CD4-positive, alpha-beta memory T cell (primary cell): ENCODE measurements around the gene LRPAP1. TPM values are rescaled to one million over a fixed set of nuclear protein-coding genes. Genes with fewer than 3 reads are reported as not detected.
A peak's percentile ranks its signal among the peaks of the same experiment; 100 is the strongest.

Experiments
- CTCF ChIA-PET: fragments of 350-600 bp; sonication (Branson Sonifier 250); formaldehyde crosslinking; loops from one replicate; lab custom pipeline; 2021; ENCODE audit warnings: inconsistent platforms; ENCODE audit not compliant: partially characterized antibody; lab: Charles Lee
- POLR2A ChIA-PET: fragments of 350-600 bp; sonication (Branson Sonifier 250); formaldehyde crosslinking; loops from one replicate; lab custom pipeline; 2021; ENCODE audit not compliant: partially characterized antibody; lab: Charles Lee
- DNase-seq, 5 donors: peaks; one replicate each; pipeline versions ENCODE4 v3.0.0 to v3.0.0-alpha.2; 2020 to 2022; ENCODE audit warnings: mixed read lengths in 1 of 5
- H3K27ac ChIP-seq: one replicate; pipeline ENCODE4 v1.7.0; 2013; ENCODE audit warnings: low read depth, low read length
- H3K27me3 ChIP-seq: 2 replicates; pipeline ENCODE4 v1.7.0; 2013; ENCODE audit warnings: mild to moderate bottlenecking, low read length, moderate library complexity; ENCODE audit not compliant: insufficient read depth
- H3K36me3 ChIP-seq: 2 replicates; pipeline ENCODE4 v1.7.0; 2013; ENCODE audit warnings: mild to moderate bottlenecking, low read length, moderate library complexity; ENCODE audit not compliant: insufficient read depth
- H3K4me1 ChIP-seq: 2 replicates; pipeline ENCODE4 v1.7.0; 2013; ENCODE audit warnings: mild to moderate bottlenecking, low read length, moderate library complexity; ENCODE audit not compliant: insufficient read depth
- H3K4me3 ChIP-seq, 2 donors: one replicate each; pipeline ENCODE4 v1.7.0; 2013; ENCODE audit warnings: low read length in 2 of 2, mild to moderate bottlenecking in 1 of 2
- H3K9me3 ChIP-seq, 2 donors: one replicate each; pipeline ENCODE4 v1.7.0; 2013; ENCODE audit warnings: low read length in 2 of 2, control low read depth in 1 of 2; ENCODE audit not compliant: control insufficient read depth in 1 of 2
- H3K27ac Mint-ChIP-seq, 7 donors: one replicate each; pipeline ENCODE4 v1.8.0; 2020 to 2021; ENCODE audit warnings: mixed read lengths in 7 of 7, mild to moderate bottlenecking in 6 of 7, inconsistent platforms in 3 of 7, moderate library complexity in 3 of 7
- H3K27me3 Mint-ChIP-seq, 2 donors: one replicate each; pipeline ENCODE4 v1.8.0; 2020 to 2021; ENCODE audit warnings: mixed read lengths in 2 of 2
- H3K36me3 Mint-ChIP-seq, 2 donors: one replicate each; pipeline ENCODE4 v1.8.0; 2020 to 2021; ENCODE audit warnings: mixed read lengths in 2 of 2, inconsistent platforms in 1 of 2, mild to moderate bottlenecking in 1 of 2
- H3K4me1 Mint-ChIP-seq, 4 donors: one replicate each; pipeline ENCODE4 v1.8.0; 2020 to 2021; ENCODE audit warnings: mixed read lengths in 4 of 4, mild to moderate bottlenecking in 1 of 4
- H3K4me3 Mint-ChIP-seq, 8 donors: one replicate each; pipeline ENCODE4 v1.8.0; 2020 to 2021; ENCODE audit warnings: mixed read lengths in 8 of 8, mild to moderate bottlenecking in 7 of 8, moderate library complexity in 6 of 8, inconsistent platforms in 3 of 8
- H3K9me3 Mint-ChIP-seq, 8 donors: one replicate each; pipeline ENCODE4 v1.8.0; 2020 to 2021; ENCODE audit warnings: mixed read lengths in 8 of 8, mild to moderate bottlenecking in 5 of 8, inconsistent platforms in 3 of 8, moderate library complexity in 1 of 8
- intact Hi-C: fragments of 100-400 bp; cut with micrococcal nuclease; formaldehyde crosslinking; loops from one replicate; pipeline ENCODE4 v1.15.1; 2023
- polyA plus RNA-seq, 2 donors: library from polyadenylated mRNA; unstranded; fragments of 300-500 nt; fragmentation: Illumina TruSeq; gene quantifications; one replicate each; pipeline ENCODE4 v1.2.3, GENCODE V29; 2021
- total RNA-seq, 2 experiments: library from RNA; stranded (reverse); gene quantifications; one replicate each; pipeline ENCODE4 v1.2.3, GENCODE V29; 2021

Gene LRPAP1
- total and polyA plus RNA-seq, 4 experiments from 2014 or later = 84.7 to 122 (median 91.1) TPM

DNA sequence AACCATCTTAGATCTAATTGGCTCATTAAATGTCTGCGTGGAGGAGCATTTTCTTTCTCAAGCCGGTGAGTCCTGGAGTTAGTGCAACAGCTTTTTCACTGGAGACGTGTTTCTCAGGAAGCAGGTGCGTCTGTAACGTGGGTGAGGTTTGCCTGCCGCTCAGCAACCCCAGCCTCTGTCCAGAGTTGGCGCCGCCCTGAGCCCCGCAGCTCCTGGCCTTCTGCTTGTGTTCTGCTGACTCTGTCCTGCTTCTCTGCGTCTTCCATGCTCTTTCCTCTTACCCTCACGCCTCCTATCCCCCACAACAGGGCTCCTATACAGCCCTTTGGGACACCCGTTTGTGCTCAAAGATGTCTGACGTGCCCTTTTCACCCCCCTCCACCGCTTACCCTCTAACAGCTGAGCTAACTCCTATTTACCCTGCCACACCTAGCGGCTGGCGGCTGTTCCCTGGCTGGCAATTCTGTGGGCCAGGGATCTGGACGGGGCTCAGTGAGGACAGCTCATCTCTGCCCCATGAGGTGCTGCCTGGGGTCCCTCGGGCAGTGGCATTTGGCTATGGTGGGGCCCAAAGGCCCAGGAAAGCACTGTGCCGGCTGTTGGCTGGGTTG is 50.3 kb downstream of the LRPAP1 start:
- Mint-ChIP-seq H3K36me3 (no peaks in the 10 kb centered on the region), H3K27ac (no peak overlapping the region), H3K4me3 (no peak overlapping the region), H3K27me3 (peaks cover 12 to 17% of the 10 kb centered on the region in 2 donors), H3K4me1 (peaks cover 0 to 4% (median under 1%) of the 10 kb centered on the region in 4 donors), H3K9me3 (peaks cover 0 to 2% (median 0%) of the 10 kb centered on the region in 8 donors)
- no peak for DNase-seq
- no peaks in the 10 kb centered on the region for H3K9me3 ChIP-seq
- intact Hi-C loops = no loop called here
- no peaks in the 10 kb centered on the region for H3K27me3 ChIP-seq
- CTCF ChIA-PET = interaction anchor here (1.0 to 3.2 kb wide), 5 partner anchors 125 to 376 kb away, joined by 3 to 37 read pairs (median 20); no protein-coding TSS in a partner anchor
- no peak overlapping the region for H3K4me3 ChIP-seq
- H3K4me1 ChIP-seq = peaks cover 7% of the 10 kb centered on the region
- POLR2A ChIA-PET = no interaction called here
- H3K36me3 ChIP-seq = no peaks in the 10 kb centered on the region
- no peak overlapping the region for H3K27ac ChIP-seq

DNA sequence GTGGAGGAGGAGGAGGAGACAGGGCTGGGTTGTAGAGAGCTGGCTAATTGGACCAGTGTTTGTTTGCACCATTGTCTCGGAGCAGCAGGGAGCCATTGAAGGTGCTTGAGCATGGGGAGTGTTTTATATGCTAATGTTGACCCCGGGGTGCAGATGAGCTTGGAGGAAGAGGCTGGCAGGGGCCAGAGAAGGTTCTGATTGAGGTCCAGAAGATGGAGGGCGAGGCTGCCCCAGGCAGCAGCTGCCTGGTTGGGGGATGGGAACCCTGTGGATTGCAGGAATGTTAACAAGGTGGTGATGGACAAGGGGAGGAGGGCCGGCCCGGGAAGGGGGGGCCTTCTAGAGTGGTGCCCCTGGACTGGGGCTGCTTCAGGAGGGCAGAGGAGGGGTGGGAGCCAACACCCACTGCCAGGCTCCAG is 51.1 kb downstream of the LRPAP1 start:
- Mint-ChIP-seq H3K4me1 (peaks cover 0 to 4% (median under 1%) of the 10 kb centered on the region in 4 donors), H3K9me3 (peaks cover 0 to 2% (median 0%) of the 10 kb centered on the region in 8 donors), H3K4me3 (no peak overlapping the region), H3K27me3 (peaks cover 13 to 14% of the 10 kb centered on the region in 2 donors), H3K27ac (no peak overlapping the region), H3K36me3 (no peaks in the 10 kb centered on the region)
- intact Hi-C loops = no loop called here
- Histone ChIP-seq H3K36me3 (no peaks in the 10 kb centered on the region), H3K4me1 (peaks cover 7% of the 10 kb centered on the region), H3K27ac (no peak overlapping the region), H3K9me3 (no peaks in the 10 kb centered on the region), H3K4me3 (no peak overlapping the region), H3K27me3 (no peaks in the 10 kb centered on the region)
- ChIA-PET POLR2A (interaction anchor here (1.1 kb wide), 1 partner anchor 135 kb away, joined by 3 read pairs; no protein-coding TSS in a partner anchor), CTCF (interaction anchor here (1.0 to 3.2 kb wide), 16 partner anchors 9 to 400 kb away, joined by 3 to 37 read pairs (median 4); no protein-coding TSS in a partner anchor)
- DNase-seq = no peak

DNA sequence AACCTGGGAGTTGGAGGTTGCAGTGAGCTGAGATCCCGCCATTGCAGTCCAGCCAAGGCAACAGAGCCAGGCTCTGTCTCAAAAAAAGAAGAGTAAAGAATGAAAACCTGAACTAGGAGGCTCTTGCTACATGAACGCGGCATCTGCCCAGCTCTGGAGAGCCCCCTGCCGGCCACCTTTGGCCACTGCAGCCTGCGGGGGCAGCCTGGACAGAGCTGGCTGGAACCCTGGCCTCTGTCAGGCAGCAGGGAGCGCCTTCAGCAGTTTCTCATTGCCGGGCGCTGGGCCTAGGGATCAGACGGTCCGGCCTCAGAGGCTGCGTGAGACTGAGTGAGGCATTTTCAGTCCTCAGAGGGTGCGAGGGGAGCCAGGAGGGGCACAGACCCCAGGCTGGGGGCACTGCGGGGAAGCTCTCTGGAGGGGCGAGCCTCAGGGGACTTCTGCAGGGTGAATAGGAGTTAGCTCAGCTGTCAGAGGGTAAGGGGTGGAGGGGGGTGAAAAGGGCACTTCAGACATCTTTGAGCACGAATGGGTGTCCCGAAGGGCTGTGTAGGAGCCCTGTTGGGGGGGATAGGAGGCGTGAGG is 51.6 kb downstream of the LRPAP1 start:
- no peaks in the 10 kb centered on the region for H3K9me3 ChIP-seq
- POLR2A ChIA-PET = interaction anchor here (1.1 kb wide), 1 partner anchor 135 kb away, joined by 3 read pairs; no protein-coding TSS in a partner anchor
- Mint-ChIP-seq H3K36me3 (no peaks in the 10 kb centered on the region), H3K27me3 (peaks cover 13 to 14% of the 10 kb centered on the region in 2 donors), H3K27ac (peak overlapping the region in 1 of 7 donors; percentile 12), H3K9me3 (peaks cover 0 to 2% (median 0%) of the 10 kb centered on the region in 8 donors), H3K4me1 (peaks cover 0 to 4% (median under 1%) of the 10 kb centered on the region in 4 donors), H3K4me3 (no peak overlapping the region)
- no peak overlapping the region for H3K4me3 ChIP-seq
- CTCF ChIA-PET = interaction anchor here (0.9 to 3.2 kb wide), 17 partner anchors 9 to 400 kb away, joined by 3 to 37 read pairs (median 4); no protein-coding TSS in a partner anchor
- H3K27me3 ChIP-seq = no peaks in the 10 kb centered on the region
- intact Hi-C loops = loop anchor here (1.0 kb wide), 1 partner anchor 374 kb away; no protein-coding TSS in a partner anchor
- H3K36me3 ChIP-seq = no peaks in the 10 kb centered on the region
- peak in 4 of 5 donors; percentile 54 to 67 (median 62) for DNase-seq
- peaks cover 7% of the 10 kb centered on the region for H3K4me1 ChIP-seq
- H3K27ac ChIP-seq = no peak overlapping the region

DNA sequence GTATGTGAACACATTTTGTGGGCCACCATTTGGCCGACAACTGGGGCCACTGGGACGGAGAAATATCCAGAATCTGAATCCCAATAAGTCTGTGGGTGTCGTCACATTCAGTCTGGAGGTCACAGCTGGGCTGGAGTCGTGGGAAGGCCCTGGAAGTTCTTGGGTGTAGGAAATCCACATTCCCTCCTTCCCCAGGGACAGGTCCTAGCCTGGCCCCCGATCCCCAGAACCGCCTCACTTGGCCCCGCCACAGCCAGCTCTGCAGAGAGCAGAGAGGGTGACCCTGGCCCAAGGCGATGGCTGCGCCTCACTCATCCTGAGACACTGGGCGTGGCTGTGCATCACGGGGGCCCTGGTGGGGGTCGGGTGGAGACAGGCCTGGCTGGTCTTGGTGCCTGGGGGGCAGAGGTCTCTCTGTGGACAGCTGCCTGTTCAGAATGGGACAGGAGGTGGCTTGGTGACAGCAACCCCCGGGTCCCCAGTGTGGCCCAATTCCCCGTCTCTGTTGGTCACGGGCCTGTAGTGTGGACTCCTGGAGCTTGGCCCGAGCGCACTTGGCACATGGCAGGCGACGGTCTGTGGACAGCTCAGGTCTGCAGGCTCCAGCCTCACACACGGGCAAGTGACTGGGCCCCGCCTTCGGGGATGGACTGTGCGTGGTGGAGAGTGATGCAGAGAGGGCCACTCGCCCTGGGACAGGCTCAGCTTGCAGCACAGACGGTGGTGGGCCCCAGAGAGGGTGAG is 52.7 kb downstream of the LRPAP1 start:
- Histone ChIP-seq H3K36me3 (no peaks in the 10 kb centered on the region), H3K27me3 (no peaks in the 10 kb centered on the region), H3K27ac (no peak overlapping the region), H3K4me3 (no peak overlapping the region), H3K4me1 (no peaks in the 10 kb centered on the region), H3K9me3 (no peaks in the 10 kb centered on the region)
- POLR2A ChIA-PET = no interaction called here
- no peak overlapping the region for H3K4me3 Mint-ChIP-seq
- peaks cover 0 to 2% (median 0%) of the 10 kb centered on the region in 8 donors for H3K9me3 Mint-ChIP-seq
- H3K36me3 Mint-ChIP-seq = no peaks in the 10 kb centered on the region
- H3K4me1 Mint-ChIP-seq = peaks cover 0 to under 1% (median 0%) of the 10 kb centered on the region in 4 donors
- DNase-seq = no peak
- intact Hi-C loops = loop anchor here (1.0 kb wide), 1 partner anchor 373 kb away; no protein-coding TSS in a partner anchor
- CTCF ChIA-PET = interaction anchor here (1.1 to 3.2 kb wide), 13 partner anchors 8 to 401 kb away, joined by 3 to 37 read pairs (median 4); no protein-coding TSS in a partner anchor
- H3K27ac Mint-ChIP-seq = no peak overlapping the region
- H3K27me3 Mint-ChIP-seq = peaks cover 13 to 14% of the 10 kb centered on the region in 2 donors

DNA sequence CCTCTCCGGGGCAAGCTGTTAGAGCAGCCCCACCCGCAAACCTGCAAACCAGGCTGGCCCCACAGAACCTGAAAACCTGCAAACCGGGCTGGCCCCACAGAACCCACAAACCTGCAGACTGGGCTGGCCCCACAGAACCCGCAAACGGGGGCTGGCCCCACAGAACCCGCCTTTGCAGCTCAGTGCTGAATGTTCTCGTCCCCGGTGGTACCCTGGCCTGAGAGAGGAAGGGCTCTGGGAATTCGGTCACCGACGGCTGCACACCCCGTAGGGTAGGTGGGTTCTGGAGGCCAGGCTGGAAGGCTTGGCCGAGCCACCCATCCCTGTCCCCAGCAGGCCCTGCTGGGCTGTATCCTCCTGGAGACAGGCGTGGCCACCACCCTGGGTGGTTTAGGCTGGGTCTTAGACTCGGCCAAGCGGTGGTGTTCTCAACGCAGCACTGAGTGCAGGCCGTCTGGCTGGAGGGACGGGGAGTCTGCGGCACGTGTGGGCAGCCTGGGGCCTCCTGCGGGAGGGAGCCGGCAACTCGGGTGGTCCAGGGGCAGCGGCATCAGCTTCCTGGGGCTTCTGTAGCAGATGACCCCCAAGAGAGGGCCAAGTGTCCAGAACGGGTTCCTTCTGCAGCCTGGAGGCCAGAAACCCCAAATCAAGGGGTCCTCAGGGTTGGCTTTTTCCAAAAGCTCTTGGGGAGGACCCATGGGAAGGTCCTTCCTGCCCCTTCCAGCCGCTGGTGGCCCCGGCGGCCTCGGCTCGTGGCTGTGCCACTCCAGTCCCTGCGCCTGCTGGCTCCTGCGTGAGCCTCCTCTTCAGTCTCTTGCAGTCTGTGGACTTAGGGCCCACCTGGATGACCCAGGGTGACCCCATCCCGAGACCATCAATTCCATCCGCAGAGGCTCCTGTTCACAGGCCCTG is 53.5 kb downstream of the LRPAP1 start:
- ChIA-PET POLR2A (no interaction called here), CTCF (interaction anchor here (3.0 to 3.2 kb wide), 2 partner anchors 132 to 373 kb away, joined by 20 to 37 read pairs; no protein-coding TSS in a partner anchor)

DNA sequence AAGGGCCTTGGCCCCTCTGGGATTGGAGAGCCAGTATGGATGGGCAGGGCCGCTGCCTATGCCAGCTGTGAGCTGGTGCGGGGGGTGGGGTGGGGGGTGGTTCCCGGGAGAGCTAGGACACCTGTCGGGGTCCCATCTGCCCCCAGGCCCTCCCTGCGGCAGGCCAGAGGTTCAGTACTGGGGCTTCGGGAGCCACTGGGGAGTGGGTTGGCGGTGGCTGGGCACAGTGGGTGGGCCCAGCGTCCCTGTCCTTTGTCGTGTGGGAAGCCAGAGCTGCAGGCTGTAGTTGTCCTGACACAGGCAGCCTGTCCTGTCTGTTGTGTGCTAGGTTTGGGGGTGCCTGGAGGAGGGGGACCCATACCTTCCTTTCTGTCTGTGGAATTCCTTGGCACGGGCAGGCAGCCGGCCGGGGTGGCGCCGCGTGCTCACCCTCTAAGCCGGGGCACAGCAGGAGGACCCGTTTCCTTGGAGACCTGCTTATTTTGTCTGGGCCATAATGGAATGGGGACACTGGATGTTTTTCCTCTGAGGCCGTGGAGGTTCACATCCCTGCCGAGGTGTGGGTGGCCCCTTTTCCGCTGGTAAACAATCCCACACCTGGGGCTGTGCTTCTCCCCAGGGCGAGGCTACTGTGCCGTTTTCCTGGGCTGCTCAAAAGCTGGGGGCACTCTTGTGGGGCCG is 54.3 kb downstream of the LRPAP1 start:
- Histone ChIP-seq H3K27ac (no peak overlapping the region), H3K4me3 (no peak overlapping the region), H3K27me3 (no peaks in the 10 kb centered on the region), H3K36me3 (no peaks in the 10 kb centered on the region), H3K9me3 (no peaks in the 10 kb centered on the region), H3K4me1 (no peaks in the 10 kb centered on the region)
- ChIA-PET POLR2A (no interaction called here), CTCF (no interaction called here)
- intact Hi-C loops = no loop called here
- peak in 1 of 5 donors; percentile 22 for DNase-seq
- Mint-ChIP-seq H3K27me3 (peaks cover 13 to 14% of the 10 kb centered on the region in 2 donors), H3K36me3 (no peaks in the 10 kb centered on the region), H3K9me3 (peaks cover 0 to 2% (median 0%) of the 10 kb centered on the region in 8 donors), H3K27ac (no peak overlapping the region), H3K4me1 (no peaks in the 10 kb centered on the region), H3K4me3 (no peak overlapping the region)

More for the DNA sequence above, 53.5 kb downstream of the LRPAP1 start:
- H3K4me3 ChIP-seq = no peak overlapping the region
- H3K9me3 ChIP-seq = no peaks in the 10 kb centered on the region
- intact Hi-C loops = no loop called here
- H3K4me3 Mint-ChIP-seq = no peak overlapping the region
- peak in 1 of 5 donors; percentile 34 for DNase-seq
- H3K4me1 Mint-ChIP-seq = no peaks in the 10 kb centered on the region
- H3K36me3 ChIP-seq = no peaks in the 10 kb centered on the region
- no peaks in the 10 kb centered on the region for H3K4me1 ChIP-seq
- no peaks in the 10 kb centered on the region for H3K36me3 Mint-ChIP-seq
- no peak overlapping the region for H3K27ac ChIP-seq
- H3K27ac Mint-ChIP-seq = no peak overlapping the region
- H3K27me3 Mint-ChIP-seq = peaks cover 13 to 14% of the 10 kb centered on the region in 2 donors
- no peaks in the 10 kb centered on the region for H3K27me3 ChIP-seq
- H3K9me3 Mint-ChIP-seq = peaks cover 0 to 2% (median 0%) of the 10 kb centered on the region in 8 donors
